Gastroesophageal sphincter (tissue), 3 donors: Measurements from ENCODE around the gene SLX9.

ENCODE experiments used
- CTCF ChIP-seq, 4 experiments: fragments of 200-600 bp in 2 of 4; fragments of 450-650 bp in 2 of 4; sonication (generic) in 1 of 4; IDR thresholded peaks; one replicate each; pipeline ENCODE4 v1.5.1; 2017 to 2019; ENCODE audit warnings: antibody characterized with exemption in 4 of 4, mild to moderate bottlenecking in 2 of 4, moderate library complexity in 2 of 4
- EP300 ChIP-seq: sonication (generic); formaldehyde crosslinking; IDR thresholded peaks from one replicate; pipeline ENCODE4 v1.6.1; 2017; ENCODE audit warnings: antibody characterized with exemption, mild to moderate bottlenecking
- POLR2A ChIP-seq, 2 donors: fragments of 450-650 bp; IDR thresholded peaks; one replicate each; pipeline ENCODE4 v1.6.1; 2017; ENCODE audit warnings: antibody characterized with exemption in 2 of 2, mild to moderate bottlenecking in 2 of 2, moderate library complexity in 1 of 2
- POLR2AphosphoS5 ChIP-seq: sonication (generic); formaldehyde crosslinking; IDR thresholded peaks from one replicate; pipeline ENCODE4 v1.6.1; 2017; ENCODE audit warnings: antibody characterized with exemption

GRCh38 chr21:44943686-44944550, 4.1 kb downstream of the SLX9 start:
- no peak for TF ChIP-seq EP300
- no peak for TF ChIP-seq CTCF (IDR thresholded peaks at IDR 0.05)
- TF ChIP-seq POLR2A (IDR thresholded peaks at IDR 0.05): no peak
- no peak for TF ChIP-seq POLR2AphosphoS5
